Loucy (cell line): ENCODE results near the gene ZFAND3.

Experiments
- CTCF ChIP-seq: fragments of 200-600 bp; sonication (generic); conservative IDR thresholded peaks from 2 replicates; pipeline ENCODE4 v1.5.1; 2014; ENCODE audit warnings: mild to moderate bottlenecking, antibody characterized with exemption, low read length
- EZH2phosphoT487 ChIP-seq: fragments of 200-600 bp; IDR thresholded peaks from 2 replicates; pipeline ENCODE4 v1.6.1; 2018; ENCODE audit warnings: antibody characterized with exemption, mild to moderate bottlenecking, moderate library complexity, borderline replicate concordance

GRCh38 chr6:38138374-38138773 is 318.8 kb downstream of the ZFAND3 start:
- TF ChIP-seq CTCF, result no peak
- no peak for TF ChIP-seq EZH2phosphoT487
